ENCODE results near the gene SMCO3.

SMCO3 gene

DNA sequence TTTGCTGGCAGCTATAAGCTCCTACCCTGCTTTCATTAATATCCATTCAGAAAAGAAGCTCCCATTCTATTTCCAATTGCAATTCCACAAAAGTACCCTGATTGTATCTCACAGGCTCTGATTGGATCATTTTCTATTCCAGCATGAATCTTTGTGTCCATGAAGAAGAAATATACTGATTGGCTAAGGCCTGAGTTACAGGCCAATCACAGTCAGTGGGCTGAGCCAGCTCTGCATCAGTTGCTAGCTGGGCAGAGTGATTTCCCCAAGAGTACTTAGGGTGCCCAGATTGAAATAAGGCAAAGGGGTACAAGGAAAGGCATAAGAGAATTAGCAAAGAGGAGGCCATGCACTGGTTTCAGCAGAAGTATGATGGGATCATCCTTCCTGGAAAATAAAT is 14.9 kb upstream of the SMCO3 start:
- peak; percentile 25 for DNase-seq (ENCODE audit: low read depth, low spot score)

DNA sequence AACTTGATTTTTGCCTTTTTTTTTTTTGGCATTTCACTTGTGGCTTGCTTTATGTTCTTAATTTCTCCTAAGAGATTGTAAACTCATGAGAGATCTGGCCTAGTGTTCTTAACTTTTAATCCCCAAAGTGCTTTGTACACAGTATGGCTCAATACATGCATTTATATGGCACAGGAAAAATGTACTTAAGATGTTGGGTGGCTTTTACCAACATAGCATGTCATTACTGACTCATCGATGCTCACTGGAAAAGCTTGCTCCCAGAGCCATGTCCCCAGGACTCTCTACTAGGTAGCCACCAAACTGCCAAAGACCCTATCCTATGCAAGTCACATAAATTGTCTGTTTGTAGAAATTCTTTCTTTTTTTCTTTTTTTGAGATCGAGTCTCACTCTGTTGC is 13.1 kb upstream of the SMCO3 start:
- DNase-seq (ENCODE audit: low read depth, low spot score), result no peak

DNA sequence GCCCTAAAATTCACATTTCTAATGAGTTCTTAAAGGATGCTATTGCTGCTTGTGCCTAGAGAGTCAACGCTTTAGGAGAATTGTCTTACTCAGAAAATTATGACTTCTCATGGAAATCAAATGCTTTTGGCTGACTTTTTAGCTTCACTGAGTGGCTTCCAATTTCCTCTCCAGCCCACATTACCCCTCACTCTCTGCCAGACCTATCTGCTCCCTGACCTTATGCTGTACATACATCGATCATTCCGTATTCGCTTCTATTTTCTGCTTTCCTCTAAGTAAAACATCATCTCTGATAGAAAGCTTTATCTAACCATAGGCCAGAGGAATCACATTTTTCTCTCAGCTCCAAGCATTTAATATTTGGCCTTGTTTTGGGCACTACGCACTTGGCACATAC is 12.5 kb upstream of the SMCO3 start:
- DNase-seq (ENCODE audit: low read depth, low spot score), result no peak

DNA sequence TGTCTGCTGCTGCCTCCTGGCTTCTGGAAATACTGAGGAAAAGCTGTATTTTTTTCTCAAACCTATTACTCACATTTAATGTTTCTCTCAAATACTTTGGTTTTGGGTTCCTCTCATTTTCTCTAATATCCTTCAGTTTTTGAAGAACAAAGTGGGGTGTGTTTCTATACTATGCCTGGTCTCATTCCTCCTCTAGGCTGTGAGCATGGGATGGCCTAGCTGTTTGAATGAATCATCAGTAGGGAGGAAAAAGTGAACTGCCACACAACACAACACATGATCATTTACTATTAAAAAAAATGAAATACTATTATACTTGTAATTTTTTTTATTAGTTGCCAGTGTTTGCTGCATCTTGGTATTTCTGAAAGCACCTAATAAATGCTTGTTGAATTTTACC is 11.3 kb upstream of the SMCO3 start:
- DNase-seq (ENCODE audit: low read depth, low spot score), result no peak

DNA sequence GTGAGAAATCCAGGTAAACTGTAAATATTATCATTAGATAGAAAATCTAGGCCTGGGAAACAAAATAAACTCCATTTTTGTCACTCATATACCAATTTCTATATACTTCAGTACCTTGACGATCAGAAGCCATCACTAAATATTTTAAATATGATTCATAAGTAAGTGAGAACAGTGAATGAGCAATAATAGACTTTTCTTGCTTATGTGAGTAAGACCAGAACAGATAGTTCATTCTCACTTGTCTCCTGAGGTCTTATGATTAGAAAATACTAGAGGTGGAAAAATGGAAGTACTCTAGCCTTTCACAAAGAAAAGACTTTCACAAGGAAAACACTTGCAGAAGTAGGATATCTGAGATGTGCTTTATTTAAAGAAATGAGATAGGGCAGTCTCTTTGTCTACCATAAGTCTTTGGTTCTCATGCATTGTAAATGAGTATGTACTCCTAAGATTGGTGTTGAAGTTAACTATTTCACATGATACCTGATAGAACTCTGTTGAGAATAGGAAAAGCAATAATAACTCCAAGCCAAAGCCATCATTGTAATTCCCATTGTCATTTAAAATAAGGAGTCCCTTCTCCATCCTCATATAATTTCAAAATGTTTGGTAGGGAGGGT is 10.1 kb upstream of the SMCO3 start:
- DNase-seq (ENCODE audit: low read depth, low spot score), result no peak

DNA sequence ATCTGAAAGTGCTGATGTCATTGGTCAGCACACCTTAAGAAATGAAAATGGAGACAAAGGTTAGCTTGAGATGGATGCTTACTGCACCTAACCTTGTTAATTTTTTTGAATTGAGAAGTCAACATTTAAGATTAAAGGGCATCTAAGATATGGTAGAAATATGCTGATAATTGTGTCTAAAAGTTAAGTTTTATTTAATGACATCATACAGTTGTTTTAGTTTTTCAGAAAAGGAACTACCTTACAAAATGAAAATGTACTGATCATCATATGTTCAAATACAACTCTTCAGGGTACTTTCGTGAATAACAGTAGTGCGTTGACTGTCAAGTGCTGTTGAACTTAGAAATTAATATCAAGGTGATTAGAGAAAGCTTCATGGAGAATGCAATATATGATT is 2.5 kb downstream of the SMCO3 start:
- no peak for DNase-seq (ENCODE audit: low read depth, low spot score)

DNA sequence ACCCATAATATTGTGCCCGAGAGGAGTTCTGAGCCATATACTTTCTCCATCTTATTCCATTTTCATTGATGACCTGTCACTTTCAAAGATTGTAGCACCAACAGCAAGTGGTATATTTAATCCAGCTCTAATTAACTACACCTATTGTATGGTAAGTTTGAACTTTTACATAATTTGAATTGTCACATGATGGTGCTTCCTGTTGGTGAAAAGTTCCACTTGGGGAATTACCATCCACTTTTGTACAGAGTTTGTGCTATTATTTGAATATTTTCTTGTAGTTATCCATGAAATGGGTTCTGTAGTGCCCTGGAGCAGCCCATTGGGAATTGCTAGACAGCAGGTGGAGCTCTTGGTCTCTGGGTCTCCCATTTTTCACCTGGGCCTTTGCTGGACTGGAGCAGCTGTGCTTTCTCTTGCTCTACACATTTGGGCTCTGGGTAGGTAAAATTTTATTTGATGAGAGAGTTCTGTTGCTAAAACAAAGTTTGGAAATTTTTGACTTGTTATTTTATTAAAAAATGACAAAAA is 3.0 kb downstream of the SMCO3 start:
- DNase-seq (ENCODE audit: low read depth, low spot score), result peak; percentile 61

DNA sequence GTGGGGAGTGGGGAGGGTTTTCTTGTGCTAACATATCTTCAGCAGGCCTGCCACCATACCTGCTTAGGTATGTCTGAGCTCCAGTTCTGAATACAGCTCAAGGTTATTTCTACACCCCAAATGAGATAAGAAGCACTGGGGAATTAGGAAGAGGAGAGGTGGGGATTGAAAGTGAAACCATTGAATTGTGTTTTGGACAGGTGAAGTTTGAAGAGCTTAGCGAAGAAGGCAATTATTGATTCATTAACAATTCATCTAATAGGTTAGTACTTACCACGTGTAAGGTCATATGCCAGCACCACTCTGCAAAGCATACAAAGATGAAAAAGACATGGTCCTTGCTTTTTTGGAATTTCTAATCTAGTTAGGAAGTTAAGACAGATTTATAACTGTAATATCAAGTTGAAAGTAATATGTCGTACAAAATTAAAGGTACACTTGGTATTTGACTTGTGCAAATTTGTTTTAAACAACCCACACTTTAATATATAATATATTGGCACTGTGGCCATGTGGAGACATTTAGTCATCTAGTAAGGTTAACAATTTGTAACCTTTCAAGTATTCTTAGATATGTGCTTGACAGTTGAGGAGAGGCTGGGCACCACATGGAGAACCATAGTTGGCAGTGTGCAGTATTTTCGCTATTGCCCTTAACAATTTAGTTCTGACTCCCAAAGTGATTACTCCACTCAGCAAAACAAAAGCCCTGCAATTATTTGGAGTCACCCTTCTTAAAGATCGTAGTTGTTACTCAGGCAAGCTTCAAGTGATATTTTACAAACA is 3.6 kb downstream of the SMCO3 start:
- no peak for DNase-seq (ENCODE audit: low read depth, low spot score)

DNA sequence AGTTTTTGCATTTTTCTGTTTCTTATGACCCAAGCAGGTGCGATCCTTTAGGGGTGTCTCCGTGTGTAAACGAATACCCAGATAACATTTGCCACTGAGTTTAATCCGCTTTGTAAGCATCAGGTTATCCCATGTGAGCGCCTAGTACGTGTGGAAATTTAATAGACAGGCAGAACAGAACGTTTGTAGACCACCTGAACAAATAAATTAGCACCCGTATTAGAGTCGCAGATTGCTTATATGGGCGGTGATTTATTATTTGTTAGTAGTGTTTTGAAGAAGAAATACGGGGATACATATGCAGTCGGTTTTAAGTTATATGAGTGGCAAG is 10.2 kb downstream of the SMCO3 start:
- no peak for DNase-seq (ENCODE audit: low read depth, low spot score)

DNA sequence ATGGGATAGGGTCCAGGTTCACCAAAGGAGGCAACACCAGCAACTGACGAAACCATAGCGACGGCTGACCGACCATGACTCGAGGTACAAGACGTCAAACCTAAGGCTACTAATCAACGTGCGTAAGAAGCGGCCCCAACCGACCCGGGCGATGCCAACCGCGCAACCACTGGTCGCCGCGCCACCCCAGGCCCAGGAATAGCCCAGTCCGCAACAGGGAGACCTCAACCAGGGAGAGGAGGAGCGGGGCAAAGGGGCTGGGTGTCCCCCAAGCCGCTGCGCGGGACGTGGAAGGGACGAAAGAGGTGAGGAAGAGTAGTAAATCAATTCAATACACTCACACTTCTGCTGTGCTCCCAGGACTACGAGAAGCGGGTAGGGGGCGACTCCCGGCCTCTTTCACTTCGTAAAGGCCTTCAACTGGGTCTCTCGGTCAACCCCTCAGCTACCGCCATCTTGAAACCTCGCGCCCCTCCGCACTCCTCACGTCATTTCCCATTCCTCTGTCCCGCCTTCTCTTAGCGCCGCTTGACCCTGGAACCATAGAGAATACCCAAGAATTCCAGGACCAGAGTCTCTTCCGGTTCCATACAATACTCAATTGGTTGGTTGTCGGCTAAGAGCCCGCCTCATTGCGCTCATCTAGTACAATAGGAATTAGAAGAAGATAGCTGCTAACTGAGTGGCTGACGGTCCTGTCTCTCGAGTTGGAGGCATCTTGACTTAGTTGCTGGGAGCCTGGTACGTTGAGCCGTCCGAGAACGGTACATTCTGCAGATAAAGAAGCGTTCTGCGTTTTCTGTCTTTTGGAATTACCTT is 10.8 kb downstream of the SMCO3 start, which contains the start of the genes C12orf60 and WBP11:
Gene C12orf60 (plus strand): TSS at position 660 of the 819 bp plus-strand sequence. CDS start 19,266 bp downstream, outside the sequence.
Gene WBP11 (minus strand): TSS at position 468 of the 819 bp plus-strand sequence. CDS start 2,095 bp downstream, outside the sequence.
- peak; percentile 99 for DNase-seq (ENCODE audit: low read depth, low spot score)

DNA sequence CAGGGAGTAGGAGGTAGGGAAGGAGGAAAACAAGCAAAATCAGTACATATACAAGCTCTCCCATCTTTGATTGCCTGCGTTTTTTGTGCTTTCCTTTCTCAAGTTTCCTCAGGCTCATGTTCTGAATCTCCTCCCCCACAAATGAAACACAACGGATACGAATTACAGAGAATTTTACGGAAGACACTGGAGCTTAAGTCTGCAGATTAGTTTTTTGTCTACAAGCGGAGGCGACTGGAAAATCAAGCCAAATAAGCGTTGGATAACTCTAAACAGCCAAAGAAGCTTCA is 11.3 kb downstream of the SMCO3 start:
- no peak for DNase-seq (ENCODE audit: low read depth, low spot score)

DNA sequence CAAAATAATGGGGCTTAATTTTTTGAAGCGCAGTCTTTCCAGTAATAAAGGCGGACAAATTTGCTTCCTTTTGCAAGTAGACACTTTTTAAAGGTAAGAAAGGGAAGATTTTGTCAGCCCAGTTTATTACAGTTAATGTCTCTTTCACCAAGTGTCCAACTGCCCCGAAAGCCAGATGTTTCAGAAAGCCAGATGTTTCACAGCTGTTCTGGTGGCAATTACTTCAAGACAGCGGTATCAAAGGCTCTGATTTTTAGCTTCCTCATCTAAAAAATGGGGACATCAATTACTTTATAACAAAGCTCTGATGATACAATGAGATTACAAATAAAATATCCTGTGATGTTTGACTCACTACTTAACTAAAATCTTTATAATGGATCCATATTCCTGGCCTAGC is 11.7 kb downstream of the SMCO3 start:
- no peak for DNase-seq (ENCODE audit: low read depth, low spot score)

DNA sequence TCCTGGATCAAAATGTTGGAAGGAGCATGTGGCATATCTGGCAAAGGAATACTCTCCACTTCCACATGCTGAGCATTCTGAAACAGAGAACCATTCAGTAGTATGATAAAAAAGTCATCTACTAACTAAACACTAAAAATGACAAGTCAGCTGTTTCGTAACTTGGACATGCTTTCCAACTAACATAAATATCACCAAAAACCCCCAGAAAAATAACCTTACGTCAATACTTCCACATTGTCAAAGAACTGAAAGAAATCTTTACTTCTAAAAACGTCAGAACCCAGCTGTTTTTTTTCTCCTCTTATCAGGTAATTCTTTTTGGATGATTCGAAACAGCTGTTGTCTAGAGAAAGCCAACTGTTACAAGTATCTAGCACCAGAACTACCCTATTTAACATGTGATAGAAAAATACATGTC is 18.9 kb downstream of the SMCO3 start:
- no peak for DNase-seq (ENCODE audit: low read depth, low spot score)

DNA sequence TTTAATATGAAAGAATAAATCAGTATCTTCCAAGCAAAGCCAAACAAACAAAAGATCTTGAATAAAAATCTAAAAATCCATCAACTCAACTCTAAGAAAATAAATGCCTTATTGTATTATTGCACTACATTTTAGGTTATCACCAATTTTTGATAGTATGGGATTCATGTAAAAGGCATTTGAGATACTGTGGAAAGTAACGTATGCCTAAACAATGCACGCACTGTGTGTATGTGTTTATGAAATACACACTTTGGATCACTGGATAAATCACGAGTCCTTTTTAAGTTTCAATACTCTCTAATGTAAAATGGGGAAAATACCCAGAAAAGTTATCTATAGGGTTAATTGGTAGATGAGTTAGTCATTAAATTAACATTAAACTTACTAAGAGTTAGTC is 28.4 kb downstream of the SMCO3 start:
- no peak for DNase-seq (ENCODE audit: low read depth, low spot score)

DNA sequence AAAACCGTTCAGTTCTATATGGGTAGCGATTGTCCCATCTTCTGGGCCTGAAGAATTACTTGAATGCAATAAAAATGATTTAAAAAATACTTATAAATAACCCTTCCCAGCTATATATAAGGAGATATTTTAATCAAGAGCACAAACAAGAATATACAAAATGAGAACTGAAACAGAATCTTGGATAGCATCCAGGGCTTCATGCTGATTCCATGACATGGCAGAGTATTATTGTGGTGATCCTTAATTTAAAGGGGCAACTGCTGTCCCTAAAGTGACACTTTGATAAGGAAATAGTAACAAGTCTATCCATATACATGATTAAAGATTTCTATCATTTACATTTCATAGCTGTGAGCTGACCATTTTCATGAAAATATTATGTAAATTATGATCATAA is 29.5 kb downstream of the SMCO3 start:
- DNase-seq (ENCODE audit: low read depth, low spot score), result no peak

DNA sequence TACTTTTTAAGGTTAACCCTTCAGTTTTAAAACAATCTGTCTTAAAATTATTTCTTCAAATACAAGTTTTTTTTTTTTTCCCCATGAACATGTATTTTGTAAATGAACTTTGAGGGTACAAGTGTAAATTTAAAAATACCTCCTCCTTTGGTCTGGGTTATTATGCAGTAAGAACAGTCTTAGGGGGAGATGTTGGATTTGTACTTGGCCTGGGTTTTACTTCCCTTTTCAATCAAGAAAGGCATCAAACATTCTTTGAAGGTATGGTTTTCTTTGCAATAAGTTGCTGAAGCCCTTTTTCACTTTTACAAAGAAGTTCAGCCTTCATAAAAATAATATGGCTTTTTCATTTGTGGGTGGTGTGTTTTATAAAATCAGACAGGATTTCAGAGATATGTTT is 31.2 kb downstream of the SMCO3 start:
- no peak for DNase-seq (ENCODE audit: low read depth, low spot score)

DNA sequence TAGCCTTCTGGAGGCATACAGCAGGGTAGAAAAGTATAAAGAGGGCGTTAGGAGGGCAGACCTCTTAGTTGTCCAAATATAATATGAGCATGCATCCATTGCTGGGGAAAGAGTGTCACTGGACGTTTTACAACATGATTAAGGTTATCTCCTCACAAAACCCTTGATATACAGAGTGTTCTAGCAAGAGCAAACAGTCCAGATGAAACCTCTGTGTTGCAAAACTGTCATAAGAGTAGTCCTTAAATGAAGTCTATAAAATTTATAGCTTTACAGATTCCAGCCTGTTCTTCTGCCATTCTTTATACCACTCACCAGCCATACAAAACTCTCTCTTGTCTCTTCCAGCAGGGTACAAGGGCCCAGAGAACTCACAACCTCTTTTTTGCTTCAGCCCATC is 32.4 kb downstream of the SMCO3 start:
- no peak for DNase-seq (ENCODE audit: low read depth, low spot score)

DNA sequence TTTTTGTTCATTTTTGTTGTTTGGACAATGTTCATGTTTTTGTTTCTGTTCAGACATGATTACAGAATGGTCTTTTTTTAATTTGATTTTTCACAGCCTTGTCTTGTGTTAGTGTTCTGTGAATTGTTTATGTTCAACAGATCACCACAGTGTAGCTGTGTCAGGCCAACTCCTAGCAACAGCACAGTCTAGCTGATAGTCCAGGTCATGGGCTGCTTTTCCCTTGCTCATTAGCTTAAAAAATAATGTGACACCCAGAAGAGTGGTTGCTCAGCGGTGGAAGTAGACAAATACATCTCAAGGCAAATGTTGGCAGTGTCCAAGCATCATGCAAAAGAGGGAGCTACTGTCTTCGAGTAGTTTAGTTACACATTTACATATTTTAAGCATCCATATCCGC is 33.1 kb downstream of the SMCO3 start:
- no peak for DNase-seq (ENCODE audit: low read depth, low spot score)

DNA sequence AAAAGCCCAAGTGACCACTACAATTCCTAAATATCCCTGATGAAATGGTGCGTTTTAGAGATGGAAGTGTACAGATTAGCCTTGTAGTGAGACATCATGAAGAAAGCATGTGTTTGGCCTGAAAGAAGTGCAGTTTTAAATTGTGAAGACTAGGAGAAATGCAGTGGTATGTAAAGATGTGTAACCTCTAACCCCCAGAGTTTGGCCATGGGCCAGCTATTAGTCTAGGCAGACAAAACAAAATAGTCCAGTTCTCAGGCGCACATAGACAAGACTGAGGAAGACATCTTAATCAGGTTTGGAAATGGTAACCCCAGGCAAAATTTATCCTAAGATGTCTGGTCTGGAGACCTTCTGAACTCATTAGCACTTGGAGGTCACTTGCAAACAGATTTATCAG is 34.1 kb downstream of the SMCO3 start:
- DNase-seq (ENCODE audit: low read depth, low spot score), result no peak

DNA sequence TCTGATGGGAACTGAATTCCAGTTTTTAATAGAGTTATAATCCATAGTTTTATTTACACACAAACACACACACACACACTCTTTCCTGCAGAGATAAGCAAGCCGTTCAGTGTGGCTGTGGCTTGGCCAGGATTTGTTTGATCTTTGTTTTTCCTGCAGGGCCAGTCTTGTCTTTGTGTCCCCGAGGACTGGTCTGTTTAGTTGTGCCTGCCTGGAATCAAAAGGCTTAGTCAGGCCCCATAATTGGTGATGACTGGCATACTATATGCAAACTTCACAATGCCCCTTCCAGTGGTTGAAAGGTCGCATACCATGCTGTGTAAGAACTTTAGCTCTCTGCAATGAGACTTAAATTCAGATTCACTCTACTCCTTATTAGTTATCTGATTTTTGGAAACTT is 36.7 kb downstream of the SMCO3 start:
- peak; percentile 37 for DNase-seq (ENCODE audit: low read depth, low spot score)

DNA sequence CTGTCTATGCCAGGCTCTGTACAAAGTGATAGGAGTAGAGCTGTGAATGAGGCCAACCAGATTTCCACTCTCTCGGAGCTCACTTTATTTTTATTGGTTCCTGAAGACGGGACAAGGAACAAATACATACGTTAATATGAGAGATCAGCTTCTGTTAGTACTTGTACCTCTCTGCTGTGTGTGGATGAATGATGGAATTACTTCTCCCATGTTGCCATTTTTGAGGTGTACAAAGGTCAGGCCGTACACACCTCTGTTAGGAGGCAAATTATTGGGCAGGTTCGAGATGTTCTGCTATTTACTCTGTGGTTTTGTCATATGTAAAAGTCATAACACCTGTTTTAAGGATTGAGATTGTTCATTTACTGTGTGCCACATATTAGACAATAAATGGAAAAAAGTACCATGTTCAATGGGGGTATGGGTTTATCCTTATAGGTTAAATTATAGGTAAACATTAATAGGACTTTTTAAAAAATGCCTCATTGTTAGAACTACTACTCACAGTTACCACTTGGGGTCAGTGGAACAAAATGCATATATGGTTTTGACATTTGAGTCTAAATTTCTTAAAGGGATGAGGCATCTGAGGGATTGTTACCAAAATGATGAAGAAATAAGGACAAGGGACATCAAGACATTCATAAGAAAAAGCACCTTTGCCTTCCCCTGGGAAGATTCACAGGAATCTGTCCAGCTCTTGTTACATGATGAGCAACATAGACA is 37.6 kb downstream of the SMCO3 start:
- DNase-seq (ENCODE audit: low read depth, low spot score), result no peak

DNA sequence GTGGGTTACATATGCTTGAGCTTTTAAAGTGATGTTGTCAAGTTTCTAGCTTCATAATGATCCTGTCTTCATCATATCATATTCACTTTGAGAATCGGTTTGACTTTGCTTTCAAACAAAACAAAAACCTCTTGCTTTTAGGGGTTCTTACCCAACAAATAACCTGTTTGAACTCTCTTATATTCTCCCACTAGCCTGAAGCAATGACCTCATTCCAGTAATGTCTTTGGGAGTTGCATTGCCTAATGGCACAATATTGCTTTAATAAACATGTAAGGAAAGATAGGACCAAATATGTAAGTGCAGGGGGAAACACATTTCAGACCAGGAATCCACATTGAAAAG is 38.4 kb downstream of the SMCO3 start:
- no peak for DNase-seq (ENCODE audit: low read depth, low spot score)

Measured in astrocyte of the hippocampus (primary cell).